AG04450 (cell line): ENCODE data around the gene FAM50B. TPM values are rescaled to one million over a fixed set of nuclear protein-coding genes. Genes with fewer than 3 reads are reported as not detected.

Experiments used
- CTCF ChIA-PET: fragments of 300-600, 350-600 bp; formaldehyde crosslinking; extraction: SDS; loops from one replicate; lab custom pipeline; 2022; ENCODE audit warnings: antibody characterized with exemption, inconsistent platforms; lab: Charles Lee
- POLR2A ChIA-PET: fragments of 350-600 bp; formaldehyde crosslinking; extraction: SDS; loops from one replicate; lab custom pipeline; 2021; ENCODE audit warnings: antibody characterized with exemption, inconsistent platforms; lab: Yijun Ruan, JAX
- DNase-seq: peaks from one replicate; pipeline ENCODE4 v3.0.0-alpha.2; 2011; ENCODE audit warnings: low read depth, low spot score
- H3K27ac ChIP-seq: one replicate; pipeline ENCODE4 v1.5.1; 2012; ENCODE audit warnings: low read depth, low read length, control low read depth
- H3K27me3 ChIP-seq: one replicate; pipeline ENCODE4 v1.6.0; 2012; ENCODE audit warnings: low read length; ENCODE audit not compliant: control insufficient read depth, insufficient read depth
- H3K4me3 ChIP-seq: 2 replicates; pipeline ENCODE4 v1.5.1; 2011; ENCODE audit warnings: mild to moderate bottlenecking, low read depth, low read length, control low read depth
- H3K9me3 ChIP-seq: 2 replicates; pipeline ENCODE4 v1.5.1; 2012; ENCODE audit warnings: low read length; ENCODE audit not compliant: control insufficient read depth, insufficient read depth
- polyA plus RNA-seq: library from polyadenylated mRNA; depleted of rRNA; stranded (reverse); fragments of >200 nt; gene quantifications from 2 replicates; pipeline ENCODE4 v1.2.3, GENCODE V29; 2011
- TF ChIP-seq, protein P1 (sequence below): IDR thresholded peaks from 2 replicates; pipeline ENCODE4 v1.5.1; 2011; ENCODE audit warnings: low read depth, low read length, control low read depth, inconsistent platforms

Gene FAM50B
- polyA plus RNA-seq, 1 experiment = 4.5 TPM

DNA sequence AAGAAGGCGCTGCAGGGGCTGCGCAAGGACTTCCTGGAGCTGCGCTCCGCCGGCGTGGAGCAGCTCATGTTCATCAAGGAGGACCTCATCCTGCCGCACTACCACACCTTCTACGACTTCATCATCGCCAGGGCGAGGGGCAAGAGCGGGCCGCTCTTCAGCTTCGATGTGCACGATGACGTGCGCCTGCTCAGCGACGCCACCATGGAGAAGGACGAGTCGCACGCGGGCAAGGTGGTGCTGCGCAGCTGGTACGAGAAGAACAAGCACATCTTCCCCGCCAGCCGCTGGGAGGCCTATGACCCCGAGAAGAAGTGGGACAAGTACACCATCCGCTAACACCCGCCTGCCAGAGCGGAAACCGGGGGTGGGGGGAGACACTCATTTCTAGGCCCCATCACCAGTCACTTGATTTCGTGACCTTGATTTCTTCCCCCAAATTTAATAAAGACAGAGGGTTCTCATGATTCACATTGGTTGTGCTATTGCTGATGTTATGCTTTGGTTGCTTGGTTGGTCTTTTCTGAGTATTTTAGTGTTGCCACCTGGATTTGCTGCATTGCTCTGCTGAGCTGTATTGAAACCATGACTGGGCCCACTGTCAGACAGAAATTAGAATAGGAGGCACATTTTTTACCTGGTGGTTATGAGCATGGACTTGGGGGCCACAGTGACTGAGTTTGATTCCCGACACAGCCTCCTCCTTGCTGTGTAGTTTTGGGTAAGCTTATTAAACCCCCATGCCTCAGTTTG, 1.5 kb downstream of the FAM50B start:
- Histone ChIP-seq H3K27ac (no peak overlapping the region), H3K27me3 (no peaks in the 10 kb centered on the region), H3K9me3 (peaks cover 21% of the 10 kb centered on the region), H3K4me3 (no peak overlapping the region)
- CTCF ChIA-PET = interaction anchor here (1.0 to 6.1 kb wide), 9 partner anchors 11 to 158 kb away, joined by 3 to 70 read pairs (median 8); no protein-coding TSS in a partner anchor
- DNase-seq = no peak
- TF ChIP-seq, protein P1, sequence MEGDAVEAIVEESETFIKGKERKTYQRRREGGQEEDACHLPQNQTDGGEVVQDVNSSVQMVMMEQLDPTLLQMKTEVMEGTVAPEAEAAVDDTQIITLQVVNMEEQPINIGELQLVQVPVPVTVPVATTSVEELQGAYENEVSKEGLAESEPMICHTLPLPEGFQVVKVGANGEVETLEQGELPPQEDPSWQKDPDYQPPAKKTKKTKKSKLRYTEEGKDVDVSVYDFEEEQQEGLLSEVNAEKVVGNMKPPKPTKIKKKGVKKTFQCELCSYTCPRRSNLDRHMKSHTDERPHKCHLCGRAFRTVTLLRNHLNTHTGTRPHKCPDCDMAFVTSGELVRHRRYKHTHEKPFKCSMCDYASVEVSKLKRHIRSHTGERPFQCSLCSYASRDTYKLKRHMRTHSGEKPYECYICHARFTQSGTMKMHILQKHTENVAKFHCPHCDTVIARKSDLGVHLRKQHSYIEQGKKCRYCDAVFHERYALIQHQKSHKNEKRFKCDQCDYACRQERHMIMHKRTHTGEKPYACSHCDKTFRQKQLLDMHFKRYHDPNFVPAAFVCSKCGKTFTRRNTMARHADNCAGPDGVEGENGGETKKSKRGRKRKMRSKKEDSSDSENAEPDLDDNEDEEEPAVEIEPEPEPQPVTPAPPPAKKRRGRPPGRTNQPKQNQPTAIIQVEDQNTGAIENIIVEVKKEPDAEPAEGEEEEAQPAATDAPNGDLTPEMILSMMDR = no peak
- POLR2A ChIA-PET = no interaction called here

DNA sequence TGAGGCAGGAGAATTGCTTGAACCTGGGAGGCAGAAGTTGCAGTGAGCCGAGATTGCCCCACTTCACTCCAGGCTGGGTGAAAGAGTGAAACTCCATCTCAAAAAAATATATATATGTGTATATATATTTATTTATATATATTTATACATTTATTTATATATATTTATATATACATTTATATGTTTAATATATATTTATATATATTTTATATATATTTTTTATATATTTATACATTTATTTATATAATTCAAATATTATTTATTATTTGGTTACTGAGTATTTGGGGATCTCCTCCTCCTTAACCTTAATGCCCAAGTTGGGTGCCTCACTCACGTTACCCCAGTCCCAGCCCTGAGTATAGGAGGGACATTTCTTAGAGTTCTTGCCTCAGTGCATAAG, 2.7 kb downstream of the FAM50B start:
- POLR2A ChIA-PET = no interaction called here
- TF ChIP-seq, protein P1 = no peak
- peaks cover 21% of the 10 kb centered on the region for H3K9me3 ChIP-seq
- CTCF ChIA-PET = interaction anchor here (6.1 kb wide), 1 partner anchor 126 kb away, joined by 70 read pairs; no protein-coding TSS in a partner anchor
- H3K27me3 ChIP-seq = peaks cover 3% of the 10 kb centered on the region
- no peak overlapping the region for H3K27ac ChIP-seq
- no peak for DNase-seq
- no peak overlapping the region for H3K4me3 ChIP-seq

DNA sequence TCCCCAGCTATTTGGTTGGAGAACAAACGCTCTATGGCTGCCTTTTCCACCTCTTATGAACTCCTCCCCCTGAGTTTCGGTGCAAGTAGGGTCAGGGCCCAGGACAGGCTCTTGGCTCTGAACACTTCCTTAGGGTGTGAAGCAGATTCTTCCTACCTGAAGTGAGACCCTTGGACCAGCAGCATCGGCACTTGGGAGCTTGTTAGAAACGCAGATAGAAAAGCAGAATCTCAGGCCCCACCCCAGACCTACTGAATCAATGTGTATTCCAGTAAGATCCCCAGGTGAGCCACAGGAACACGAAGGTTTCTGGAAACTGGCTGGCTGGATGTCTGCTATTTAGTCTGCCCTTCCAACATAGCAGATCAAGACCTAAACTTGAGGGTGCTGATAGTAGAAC, 3.2 kb downstream of the FAM50B start:
- no peak overlapping the region for H3K27ac ChIP-seq
- no peak for DNase-seq
- CTCF ChIA-PET = interaction anchor here (1.2 to 6.1 kb wide), 2 partner anchors 35 to 126 kb away, joined by 3 to 70 read pairs; no protein-coding TSS in a partner anchor
- peaks cover 21% of the 10 kb centered on the region for H3K9me3 ChIP-seq
- peaks cover 3% of the 10 kb centered on the region for H3K27me3 ChIP-seq
- POLR2A ChIA-PET = no interaction called here
- H3K4me3 ChIP-seq = no peak overlapping the region
- TF ChIP-seq, protein P1 = no peak

DNA sequence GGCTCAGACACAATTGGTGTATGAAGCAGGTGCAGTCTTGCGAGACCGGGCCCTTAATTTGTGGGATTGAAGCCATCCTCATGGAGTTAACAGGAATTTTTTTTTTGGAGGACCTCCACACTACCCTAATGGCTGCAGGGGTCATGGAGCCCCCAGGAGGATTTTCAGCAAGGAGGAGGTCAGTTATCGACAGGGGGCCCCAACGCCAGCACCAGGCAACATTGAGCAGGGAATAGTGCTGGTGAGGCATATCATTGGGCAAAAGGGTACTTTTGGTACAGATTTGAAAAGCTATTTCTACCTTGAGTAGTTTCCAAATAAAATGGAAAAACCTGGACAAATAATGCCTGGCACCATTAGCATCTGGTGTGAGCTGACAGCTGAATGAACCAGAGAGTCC, 6.7 kb downstream of the FAM50B start:
- H3K4me3 ChIP-seq = no peak overlapping the region
- peaks cover 3% of the 10 kb centered on the region for H3K27me3 ChIP-seq
- no peak overlapping the region for H3K27ac ChIP-seq
- no peak for DNase-seq
- POLR2A ChIA-PET = no interaction called here
- no peaks in the 10 kb centered on the region for H3K9me3 ChIP-seq
- TF ChIP-seq, protein P1 = no peak
- CTCF ChIA-PET = interaction anchor here (2.2 kb wide), 1 partner anchor 123 kb away, joined by 6 read pairs; no protein-coding TSS in a partner anchor

DNA sequence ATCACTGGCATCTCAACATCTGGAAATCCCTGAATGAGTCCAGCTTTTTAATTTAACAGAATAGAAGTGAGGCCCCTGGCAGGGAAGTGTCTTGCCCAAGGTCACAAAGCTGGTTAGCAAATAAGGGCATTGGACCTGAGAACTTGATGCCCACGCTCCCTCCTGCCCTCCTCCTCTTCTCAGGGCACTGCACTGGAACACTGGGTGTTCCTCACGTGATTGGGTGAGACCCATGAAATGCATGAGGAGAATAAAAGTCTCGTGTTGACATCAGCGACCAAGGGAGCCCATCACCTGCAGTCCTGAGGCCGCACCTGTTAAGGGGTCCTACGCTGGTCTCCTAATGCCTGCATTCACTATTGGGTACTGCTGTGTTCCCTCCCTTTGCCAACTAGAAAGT, 7.4 kb downstream of the FAM50B start:
- Histone ChIP-seq H3K27ac (no peak overlapping the region), H3K27me3 (peaks cover 3% of the 10 kb centered on the region), H3K9me3 (no peaks in the 10 kb centered on the region), H3K4me3 (no peak overlapping the region)
- POLR2A ChIA-PET = no interaction called here
- CTCF ChIA-PET = interaction anchor here (0.7 to 2.2 kb wide), 4 partner anchors 9 to 122 kb away, joined by 3 to 6 read pairs (median 4); no protein-coding TSS in a partner anchor
- DNase-seq = no peak
- TF ChIP-seq, protein P1 = no peak
